A673 (cell line): Measurements from ENCODE around the gene RNU6-9. TPM values are rescaled to one million over a fixed set of nuclear protein-coding genes. Genes with fewer than 3 reads are reported as not detected.
"Not testable (repeated sequence)": the region's sequence is repeated elsewhere in the genome, so short reads cannot be mapped to it uniquely, and the experiment has no call there.

Experiments
- BruUV-seq: library from RNA; stranded (reverse); fragments of 400-500 nt; replicated peaks from 2 replicates; lab custom pipeline; 2021; lab: Mats Ljungman, UMichigan
- CTCF ChIA-PET: fragments of 300-600 bp; sonication (Branson Sonifier 250); formaldehyde crosslinking; loops from one replicate; lab custom pipeline; 2022; ENCODE audit warnings: antibody characterized with exemption; lab: Charles Lee
- POLR2A ChIA-PET: fragments of 300-600 bp; sonication (Branson Sonifier 250); formaldehyde crosslinking; loops from one replicate; lab custom pipeline; 2022; ENCODE audit warnings: antibody characterized with exemption; ENCODE audit not compliant: low non-redundant PET; lab: Charles Lee
- DNase-seq: peaks from one replicate; pipeline ENCODE4 v3.0.0-alpha.2; 2015; ENCODE audit warnings: low spot score
- H3K27ac ChIP-seq: fragments of 200-600 bp; sonication (generic); 2 replicates; pipeline ENCODE4 v1.5.1; 2016; ENCODE audit warnings: mixed run types, low read depth, mild to moderate bottlenecking, mixed read lengths, antibody characterized with exemption, low read length; ENCODE audit not compliant: poor library complexity, severe bottlenecking
- H3K27me3 ChIP-seq: fragments of 200-600 bp; sonication (generic); replicated peaks from 2 replicates; pipeline ENCODE4 v1.6.1; 2017; ENCODE audit warnings: mixed run types, low read depth, mild to moderate bottlenecking, mixed read lengths, antibody characterized with exemption, low read length; ENCODE audit not compliant: insufficient read depth, poor library complexity
- H3K36me3 ChIP-seq: fragments of 200-600 bp; sonication (generic); 2 replicates; pipeline ENCODE4 v1.6.1; 2016; ENCODE audit warnings: mixed run types, mild to moderate bottlenecking, mixed read lengths, antibody characterized with exemption, low read length; ENCODE audit not compliant: insufficient read depth, poor library complexity, severe bottlenecking
- H3K4me1 ChIP-seq: fragments of 200-600 bp; sonication (generic); 2 replicates; pipeline ENCODE4 v1.6.1; 2017; ENCODE audit warnings: mixed run types, mild to moderate bottlenecking, mixed read lengths, antibody characterized with exemption, low read length; ENCODE audit not compliant: insufficient read depth, poor library complexity, severe bottlenecking
- H3K4me3 ChIP-seq: fragments of 200-600 bp; sonication (generic); 2 replicates; pipeline ENCODE4 v1.5.1; 2016; ENCODE audit warnings: low read depth, mixed run types, mild to moderate bottlenecking, mixed read lengths, low read length; ENCODE audit not compliant: poor library complexity, severe bottlenecking
- H3K9me3 ChIP-seq: fragments of 200-600 bp; sonication (generic); 2 replicates; pipeline ENCODE4 v1.6.1; 2016; ENCODE audit warnings: mixed run types, low read depth, mild to moderate bottlenecking, mixed read lengths, antibody characterized with exemption, low read length; ENCODE audit not compliant: poor library complexity, severe bottlenecking
- CTCF ChIP-seq: fragments of 300-800, 200-600 bp; sonication (generic); conservative IDR thresholded peaks from 2 replicates; pipeline ENCODE4 v1.5.1; 2017; ENCODE audit warnings: low read depth, mild to moderate bottlenecking, antibody characterized with exemption, low read length, moderate library complexity, mixed read lengths
- EZH2 ChIP-seq: fragments of 200-600 bp; sonication (generic); IDR thresholded peaks from 2 replicates; pipeline ENCODE4 v1.6.1; 2017; ENCODE audit warnings: borderline replicate concordance, low read depth, mild to moderate bottlenecking, mixed read lengths, antibody characterized with exemption, low read length; ENCODE audit not compliant: poor library complexity, severe bottlenecking
- intact Hi-C: fragments of 100-400 bp; cut with micrococcal nuclease; formaldehyde crosslinking; loops from one replicate; pipeline ENCODE4 v1.10.0; 2022; ENCODE audit not compliant: unreplicated experiment
- total RNA-seq: library from RNA; stranded (reverse); gene quantifications from 2 replicates; pipeline ENCODE4 v1.2.3, GENCODE V29; 2021

Gene RNU6-9
- total RNA-seq, 1 experiment from 2014 or later, result not detected

- no peaks in the 10 kb centered on the region for H3K36me3 ChIP-seq
- intact Hi-C loops, result no loop called here
- no peak for DNase-seq
Measured at GRCh38 chr19:845707-846521, 47.4 kb upstream of the RNU6-9 start.

GRCh38 chr19:848386-848921 lies 44.8 kb upstream of the RNU6-9 start:
- Histone ChIP-seq H3K36me3 (no peaks in the 10 kb centered on the region), H3K4me3 (no peak overlapping the region), H3K4me1 (peaks cover 5% of the 10 kb centered on the region), H3K27ac (no peak overlapping the region), H3K9me3 (no peaks in the 10 kb centered on the region), H3K27me3 (peaks cover 5% of the 10 kb centered on the region)
- TF ChIP-seq EZH2 (no peak), CTCF (no peak)
- BruUV-seq, result no TSS peak
- DNase-seq, result no peak
- intact Hi-C loops, result no loop called here
- POLR2A ChIA-PET, result no interaction called here
- CTCF ChIA-PET, result no interaction called here

More at GRCh38 chr19:845707-846521, 47.4 kb upstream of the RNU6-9 start:
- Histone ChIP-seq H3K4me1 (peaks cover 8% of the 10 kb centered on the region), H3K9me3 (no peaks in the 10 kb centered on the region), H3K27ac (no peak overlapping the region), H3K27me3 (peaks cover 7% of the 10 kb centered on the region), H3K4me3 (no peak overlapping the region)
- CTCF ChIA-PET, result no interaction called here
- POLR2A ChIA-PET, result no interaction called here
- no TSS peak for BruUV-seq
- TF ChIP-seq CTCF (no peak), EZH2 (no peak)

GRCh38 chr19:849195-849594 lies 44.1 kb upstream of the RNU6-9 start:
- H3K27me3 ChIP-seq, H3K36me3 ChIP-seq, H3K4me1 ChIP-seq, DNase-seq, CTCF ChIA-PET, H3K4me3 ChIP-seq, H3K27ac ChIP-seq, intact Hi-C loops, H3K9me3 ChIP-seq, BruUV-seq: not testable (repeated sequence)
- POLR2A ChIA-PET, result interaction anchor here (0.6 kb wide), 1 partner anchor 48 kb away, joined by 3 read pairs; no protein-coding TSS in a partner anchor
